Testis (tissue), 3 donors: ENCODE results near the gene DNMT3L. TPM values are rescaled to one million over a fixed set of nuclear protein-coding genes. Genes with fewer than 3 reads are reported as not detected.

Source experiments
- DNase-seq: peaks from one replicate; pipeline ENCODE4 v3.0.0-alpha.2; 2019
- H3K27ac ChIP-seq, 2 donors: fragments of 200-600 bp; sonication (generic); one replicate each; pipeline ENCODE4 v1.5.1; 2019
- H3K27me3 ChIP-seq: fragments of 200-600 bp; sonication (generic); one replicate; pipeline ENCODE4 v1.5.1; 2019
- H3K36me3 ChIP-seq: fragments of 200-600 bp; sonication (generic); one replicate; pipeline ENCODE4 v1.5.1; 2017; ENCODE audit warnings: low read depth; ENCODE audit errors: missing control alignments
- H3K4me1 ChIP-seq: fragments of 200-600 bp; sonication (generic); one replicate; pipeline ENCODE4 v1.5.1; 2019
- H3K4me3 ChIP-seq, 2 donors: fragments of 200-600 bp; sonication (generic); one replicate each; pipeline ENCODE4 v1.5.1; 2017 to 2019
- H3K9me3 ChIP-seq: fragments of 200-600 bp; sonication (generic); one replicate; pipeline ENCODE4 v1.5.1; 2017
- CTCF ChIP-seq, 3 experiments: fragments of 450-650 bp in 2 of 3; fragments of 200-600 bp in 1 of 3; sonication (generic) in 1 of 3; IDR thresholded peaks; one replicate each; pipeline ENCODE4 v1.5.1; 2016 to 2019; ENCODE audit warnings: antibody characterized with exemption in 3 of 3, mild to moderate bottlenecking in 2 of 3, moderate library complexity in 1 of 3
- POLR2A ChIP-seq: fragments of 450-650 bp; IDR thresholded peaks from one replicate; pipeline ENCODE4 v1.6.1; 2017; ENCODE audit warnings: antibody characterized with exemption, mild to moderate bottlenecking, moderate library complexity
- WGBS, 2 donors: methylation state at CpG; one replicate each; pipeline ENCODE4 v1.1.5; 2018; 5-methylcytosine and 5-hydroxymethylcytosine counted together
- intact Hi-C: fragments of 100-400 bp; cut with DNase I; formaldehyde crosslinking; loops from one replicate; pipeline ENCODE4 v1.15.1; 2023; ENCODE audit warnings: low total_unique reads
- polyA plus RNA-seq: library from polyadenylated mRNA; stranded (reverse); fragments of 350-450 nt; fragmentation: Illumina TruSeq; extraction: RNeasy Lipid Tissue Mini Kit (QIAGEN cat#74804); gene quantifications from one replicate; pipeline ENCODE4 v1.2.3, GENCODE V29; 2014; ENCODE audit warnings: low read depth, low replicate concordance; ENCODE audit not compliant: insufficient read depth
- total RNA-seq, 2 donors: library from RNA; depleted of rRNA; stranded (reverse); fragments of >200 nt; gene quantifications; one replicate each; pipeline ENCODE4 v1.2.3, GENCODE V29; 2016

The DNMT3L gene
- total and polyA plus RNA-seq, 3 donors from 2014 or later: 0.24 to 0.87 (median 0.71) TPM

- 88 to 89% methylated on average over 19 of the region's 19 CpGs for WGBS, 2 donors
- no peaks in the 10 kb centered on the region for H3K36me3 ChIP-seq
- no peak for TF ChIP-seq CTCF (IDR thresholded peaks at IDR 0.05)
- no peak for TF ChIP-seq POLR2A
- H3K4me1 ChIP-seq: no peaks in the 10 kb centered on the region
- no peak overlapping the region for H3K4me3 ChIP-seq
- no peak overlapping the region for H3K27ac ChIP-seq
- H3K27me3 ChIP-seq: no peaks in the 10 kb centered on the region
- DNase-seq: no peak
- intact Hi-C loops: no loop called here
- no peaks in the 10 kb centered on the region for H3K9me3 ChIP-seq
These were observed 17.9 kb upstream of the DNMT3L start for GRCh38 chr21:44279354-44280260.

- no peaks in the 10 kb centered on the region for H3K4me1 ChIP-seq
- H3K36me3 ChIP-seq: no peaks in the 10 kb centered on the region
- WGBS, 2 donors: 74 to 78% methylated on average over 5 of the region's 5 CpGs
- H3K27me3 ChIP-seq: no peaks in the 10 kb centered on the region
- no peak for DNase-seq
- H3K9me3 ChIP-seq: no peaks in the 10 kb centered on the region
- no peak overlapping the region for H3K27ac ChIP-seq
- H3K4me3 ChIP-seq: no peak overlapping the region
- intact Hi-C loops: no loop called here
- TF ChIP-seq POLR2A (no peak), CTCF (IDR thresholded peaks at IDR 0.05) (no peak)
These were observed 13.3 kb upstream of the DNMT3L start for GRCh38 chr21:44275041-44275440.

- no peaks in the 10 kb centered on the region for H3K4me1 ChIP-seq
- no peak for DNase-seq
- intact Hi-C loops: no loop called here
- H3K27ac ChIP-seq: no peak overlapping the region
- TF ChIP-seq POLR2A (no peak), CTCF (IDR thresholded peaks at IDR 0.05) (no peak)
- WGBS, 2 donors: 96 to 100% methylated on average over 2 to 7 of the region's 7 CpGs
- no peaks in the 10 kb centered on the region for H3K27me3 ChIP-seq
- no peak overlapping the region for H3K4me3 ChIP-seq
- H3K36me3 ChIP-seq: no peaks in the 10 kb centered on the region
- no peaks in the 10 kb centered on the region for H3K9me3 ChIP-seq
These were observed 11.3 kb upstream of the DNMT3L start for GRCh38 chr21:44273046-44273445.

GRCh38 chr21:44272284-44272858 is 10.7 kb upstream of the DNMT3L start:
- WGBS, 2 donors: 70 to 84% methylated on average over 9 to 18 of the region's 18 CpGs
- Histone ChIP-seq H3K27me3 (no peaks in the 10 kb centered on the region), H3K9me3 (no peaks in the 10 kb centered on the region), H3K27ac (no peak overlapping the region), H3K4me1 (no peaks in the 10 kb centered on the region), H3K36me3 (no peaks in the 10 kb centered on the region), H3K4me3 (no peak overlapping the region)
- TF ChIP-seq POLR2A (no peak), CTCF (IDR thresholded peaks at IDR 0.05) (no peak)
- DNase-seq: no peak
- intact Hi-C loops: no loop called here
